A549 (cell line): ENCODE data around the gene PGF. TPM values are rescaled to one million over a fixed set of nuclear protein-coding genes. Genes with fewer than 3 reads are reported as not detected.

Experiments used
- ATAC-seq, 2 experiments: fragments of 200-7000 bp in 1 of 2; fragments of >200 bp in 1 of 2; cut with Nextera tagmentation in 1 of 2; cut with Tn5 transposase in 1 of 2; 3 replicates each; pipeline versions ENCODE4 v1.8.0 to v1.9.1; 2018 to 2020; ENCODE audit warnings: mild to moderate bottlenecking in 1 of 2, moderate library complexity in 1 of 2
- CTCF ChIA-PET: fragments of 300-600 bp; sonication (Branson Sonifier 250); formaldehyde crosslinking; extraction: SDS; loops from one replicate; lab custom pipeline; 2021; ENCODE audit warnings: antibody characterized with exemption, inconsistent platforms; lab: Yijun Ruan, JAX
- POLR2A ChIA-PET: fragments of 350-600 bp; formaldehyde crosslinking; extraction: SDS; loops from one replicate; lab custom pipeline; 2021; ENCODE audit warnings: antibody characterized with exemption, inconsistent platforms; lab: Yijun Ruan, JAX
- DNase-seq, 2 experiments: peaks; one replicate each; pipeline versions ENCODE4 v3.0.0 to v3.0.0-alpha.2; 2011 to 2016; ENCODE audit warnings: low read depth in 1 of 2, low spot score in 1 of 2
- FAIRE-seq: peaks from 2 replicates; lab custom pipeline; 2011; peaks lifted over from hg19 to GRCh38; lab: Jason Lieb, UNC
- H3K27ac ChIP-seq, 2 experiments: fragments of >200 bp; sonication (Bioruptor Twin); formaldehyde crosslinking; 3 replicates each; pipeline ENCODE4 v1.5.1; 2016 to 2017
- H3K4me1 ChIP-seq: fragments of >200 bp; sonication (Bioruptor Twin); formaldehyde crosslinking; 3 replicates; pipeline ENCODE4 v1.6.1; 2016
- H3K4me2 ChIP-seq: fragments of >200 bp; sonication (Bioruptor Twin); formaldehyde crosslinking; 3 replicates; pipeline ENCODE4 v1.6.1; 2016
- H3K4me3 ChIP-seq: fragments of >200 bp; sonication (Bioruptor Twin); formaldehyde crosslinking; 3 replicates; pipeline ENCODE4 v1.5.1; 2016
- H3K9me3 ChIP-seq: fragments of >200 bp; sonication (Bioruptor Twin); formaldehyde crosslinking; 3 replicates; pipeline ENCODE4 v1.6.1; 2016
- BCL3 ChIP-seq: fragments of >200 bp; sonication (Bioruptor Twin); formaldehyde crosslinking; IDR thresholded peaks from 3 replicates; pipeline ENCODE4 v1.6.1; 2016
- CEBPB ChIP-seq, 2 experiments: fragments of >200 bp in 1 of 2; sonication (Bioruptor Twin) in 1 of 2; formaldehyde crosslinking in 1 of 2; IDR thresholded peaks; 2 replicates each; pipeline ENCODE4 v1.6.1; 2012 to 2016
- EHF ChIP-seq: fragments of 250-450 bp; sonication (Bioruptor Pico); IDR thresholded peaks from 2 replicates; pipeline ENCODE4 v1.5.0; 2020; ENCODE audit warnings: mild to moderate bottlenecking
- EHMT2 ChIP-seq: fragments of 200-600 bp; sonication (generic); IDR thresholded peaks from 2 replicates; pipeline ENCODE4 v1.6.1; 2016; ENCODE audit warnings: antibody characterized with exemption, low read depth, mild to moderate bottlenecking, moderate library complexity
- FOXS1 ChIP-seq: fragments of 250-450 bp; sonication (Bioruptor Pico); IDR thresholded peaks from 2 replicates; pipeline ENCODE4 v1.5.0; 2020; ENCODE audit warnings: mild to moderate bottlenecking, moderate library complexity
- HEYL ChIP-seq: fragments of 250-450 bp; sonication (Bioruptor Pico); IDR thresholded peaks from 2 replicates; pipeline ENCODE4 v1.8.0; 2021; ENCODE audit warnings: mild to moderate bottlenecking, moderate library complexity
- HMGXB4 ChIP-seq: fragments of 250-450 bp; sonication (Bioruptor Pico); IDR thresholded peaks from 2 replicates; pipeline ENCODE4 v1.5.0; 2021; ENCODE audit warnings: mild to moderate bottlenecking, moderate library complexity, borderline replicate concordance
- HOXB5 ChIP-seq: fragments of 250-450 bp; sonication (Bioruptor Pico); IDR thresholded peaks from 2 replicates; pipeline ENCODE4 v1.5.0; 2020; ENCODE audit warnings: mild to moderate bottlenecking, moderate library complexity
- JUN ChIP-seq, 2 experiments: fragments of >200 bp; sonication (Bioruptor Twin); formaldehyde crosslinking; IDR thresholded peaks; 2 replicates in 1 of 2; 3 replicates in 1 of 2; pipeline ENCODE4 v1.6.1; 2016 to 2017
- JUNB ChIP-seq: fragments of >200 bp; sonication (Bioruptor Twin); formaldehyde crosslinking; IDR thresholded peaks from 2 replicates; pipeline ENCODE4 v1.6.1; 2016
- NPAS2 ChIP-seq: fragments of 250-450 bp; sonication (Bioruptor Pico); IDR thresholded peaks from 2 replicates; pipeline ENCODE4 v1.8.0; 2022; ENCODE audit warnings: mild to moderate bottlenecking, moderate library complexity, borderline replicate concordance
- RAD21 ChIP-seq, 2 experiments: fragments of >200 bp in 1 of 2; sonication (Bioruptor Twin) in 1 of 2; formaldehyde crosslinking in 1 of 2; IDR thresholded peaks in 1 of 2; conservative IDR thresholded peaks in 1 of 2; 2 replicates in 1 of 2; 3 replicates in 1 of 2; pipeline ENCODE4 v1.6.1; 2012 to 2018; ENCODE audit warnings: inconsistent platforms in 1 of 2
- RCOR1 ChIP-seq: fragments of 150-350 bp; IDR thresholded peaks from 2 replicates; pipeline ENCODE4 v1.6.1; 2014; ENCODE audit warnings: antibody characterized with exemption, low read length, low read depth
- REST ChIP-seq: fragments of 200-600 bp; sonication (generic); IDR thresholded peaks from 2 replicates; pipeline ENCODE4 v1.6.1; 2016; ENCODE audit warnings: antibody characterized with exemption, mild to moderate bottlenecking, moderate library complexity
- RFX5 ChIP-seq: fragments of 450-650 bp; IDR thresholded peaks from 2 replicates; pipeline ENCODE4 v1.7.1; 2014; ENCODE audit warnings: antibody characterized with exemption, mild to moderate bottlenecking, moderate library complexity
- SREBF2 ChIP-seq: fragments of 450-650 bp; IDR thresholded peaks from 2 replicates; pipeline ENCODE4 v1.6.1; 2014; ENCODE audit warnings: mild to moderate bottlenecking, moderate library complexity
- WGBS: methylation state at CpG from one replicate; pipeline ENCODE4 v1.1.6; 2017; ENCODE audit errors: missing lambda C conversion rate; 5-methylcytosine and 5-hydroxymethylcytosine counted together
- polyA plus RNA-seq, 4 experiments: library from polyadenylated mRNA; depleted of rRNA in 3 of 4; stranded (reverse); fragments of >200 nt; fragmentation: RNase III in 1 of 4; extraction: RNeasy Plus Mini Kit Qiagen cat#74134 plus additional on column Dnase treatment in 1 of 4; gene quantifications; 2 replicates in 3 of 4; 3 replicates in 1 of 4; pipeline ENCODE4 v1.2.3, GENCODE V29; 2011 to 2017
- TF ChIP-seq, protein P1 (sequence below): IDR thresholded peaks from 2 replicates; pipeline ENCODE4 v1.6.1; 2012; ENCODE audit warnings: low read depth, borderline replicate concordance
- TF ChIP-seq, protein P2 (sequence below): fragments of 450-650 bp; IDR thresholded peaks from 2 replicates; pipeline ENCODE4 v1.6.1; 2014; ENCODE audit warnings: antibody characterized with exemption
- TF ChIP-seq, protein P3 (sequence below): fragments of 150-350 bp; IDR thresholded peaks from 2 replicates; pipeline ENCODE4 v1.6.1; 2014; ENCODE audit warnings: low read depth, mild to moderate bottlenecking, low read length

Gene PGF
- polyA plus RNA-seq, 2 of the 4 experiments (the other 2 are of a cell fraction) = 0.63 to 1.1 TPM

GRCh38 chr14:74927225-74927624 lies 28.2 kb downstream of the PGF start:
- H3K4me1 ChIP-seq = peaks cover under 1% of the 10 kb centered on the region; the same call in 1 of the 3 replicates
- DNase-seq (no peak), ATAC-seq (no peak), FAIRE-seq (no peak)
- no peak overlapping the region for H3K4me2 ChIP-seq
- ChIA-PET CTCF (no interaction called here), POLR2A (interaction anchor here (0.6 kb wide), 1 partner anchor 22 kb away, joined by 4 read pairs; no protein-coding TSS in a partner anchor)
- no peaks in the 10 kb centered on the region for H3K9me3 ChIP-seq
- H3K27ac ChIP-seq = no peak overlapping the region
- no peak for TF ChIP-seq HEYL (CRISPR knock-in tag)
- no peak for TF ChIP-seq EHF
- no peak for TF ChIP-seq REST
- TF ChIP-seq BCL3 = no peak
- TF ChIP-seq JUNB = no peak
- no peak for TF ChIP-seq RFX5
- WGBS = 57% methylated on average over 6 of the region's 6 CpGs
- no peak overlapping the region for H3K4me3 ChIP-seq

- ChIA-PET POLR2A (no interaction called here), CTCF (interaction anchor here (0.9 to 5.7 kb wide), 6 partner anchors 16 to 165 kb away, joined by 3 to 30 read pairs (median 5); no protein-coding TSS in a partner anchor)
- WGBS = 78% methylated on average over 11 of the region's 11 CpGs
- H3K27ac ChIP-seq = no peak overlapping the region
- ATAC-seq (no peak), DNase-seq (no peak), FAIRE-seq (no peak)
- TF ChIP-seq HEYL (CRISPR knock-in tag) (no peak), JUN (IDR thresholded peaks at IDR 0.05) (no peak), RFX5 (no peak)
- TF ChIP-seq, protein P1, sequence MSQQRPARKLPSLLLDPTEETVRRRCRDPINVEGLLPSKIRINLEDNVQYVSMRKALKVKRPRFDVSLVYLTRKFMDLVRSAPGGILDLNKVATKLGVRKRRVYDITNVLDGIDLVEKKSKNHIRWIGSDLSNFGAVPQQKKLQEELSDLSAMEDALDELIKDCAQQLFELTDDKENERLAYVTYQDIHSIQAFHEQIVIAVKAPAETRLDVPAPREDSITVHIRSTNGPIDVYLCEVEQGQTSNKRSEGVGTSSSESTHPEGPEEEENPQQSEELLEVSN = no peak
- H3K4me2 ChIP-seq = no peak overlapping the region
- H3K4me1 ChIP-seq = no peaks in the 10 kb centered on the region
- no peak overlapping the region for H3K4me3 ChIP-seq
- no peaks in the 10 kb centered on the region for H3K9me3 ChIP-seq
These were observed 31.3 kb downstream of the PGF start for GRCh38 chr14:74924061-74924460.

GRCh38 chr14:74922752-74923401 lies 32.5 kb downstream of the PGF start, which contains the start of gene RPS6KL1:
TSS of gene RPS6KL1 (minus strand) at chr14:74923260. CDS start at chr14:74921541, 1,719 bp downstream.
- Histone ChIP-seq H3K4me3 (peak within 1 kb of the TSS; percentile 35), H3K9me3 (no peaks in the 10 kb centered on the region), H3K27ac (peak within 1 kb of the TSS in 1 of 2 experiments; percentile 48; a peak in 2 of 6 replicates), H3K4me1 (no peaks in the 10 kb centered on the region), H3K4me2 (peak within 1 kb of the TSS; percentile 59)
- 80% methylated on average over 9 of the region's 51 CpGs for WGBS
- peak; percentile 57 to 80 for DNase-seq
- ATAC-seq = peak; percentile 76 to 95
- no peak for FAIRE-seq
- CTCF ChIA-PET = interaction anchor here (0.6 to 5.7 kb wide), 7 partner anchors 12 to 166 kb away, joined by 3 to 30 read pairs (median 5); no protein-coding TSS in a partner anchor
- POLR2A ChIA-PET = no interaction called here
- TF ChIP-seq CEBPB (IDR thresholded peaks at IDR 0.05) (no peak), HOXB5 (CRISPR knock-in tag) (no peak), NPAS2 (no peak), RCOR1 (no peak), HEYL (CRISPR knock-in tag) (no peak), FOXS1 (CRISPR knock-in tag) (no peak), JUNB (no peak), RAD21 (conservative IDR thresholded peaks at IDR 0.05 in 1 of 2, IDR thresholded peaks at IDR 0.05 in 1 of 2) (no peak), SREBF2 (no peak), EHMT2 (no peak), HMGXB4 (CRISPR knock-in tag) (no peak)
- TF ChIP-seq, protein P2, sequence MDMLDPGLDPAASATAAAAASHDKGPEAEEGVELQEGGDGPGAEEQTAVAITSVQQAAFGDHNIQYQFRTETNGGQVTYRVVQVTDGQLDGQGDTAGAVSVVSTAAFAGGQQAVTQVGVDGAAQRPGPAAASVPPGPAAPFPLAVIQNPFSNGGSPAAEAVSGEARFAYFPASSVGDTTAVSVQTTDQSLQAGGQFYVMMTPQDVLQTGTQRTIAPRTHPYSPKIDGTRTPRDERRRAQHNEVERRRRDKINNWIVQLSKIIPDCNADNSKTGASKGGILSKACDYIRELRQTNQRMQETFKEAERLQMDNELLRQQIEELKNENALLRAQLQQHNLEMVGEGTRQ = no peak
- TF ChIP-seq, protein P3, sequence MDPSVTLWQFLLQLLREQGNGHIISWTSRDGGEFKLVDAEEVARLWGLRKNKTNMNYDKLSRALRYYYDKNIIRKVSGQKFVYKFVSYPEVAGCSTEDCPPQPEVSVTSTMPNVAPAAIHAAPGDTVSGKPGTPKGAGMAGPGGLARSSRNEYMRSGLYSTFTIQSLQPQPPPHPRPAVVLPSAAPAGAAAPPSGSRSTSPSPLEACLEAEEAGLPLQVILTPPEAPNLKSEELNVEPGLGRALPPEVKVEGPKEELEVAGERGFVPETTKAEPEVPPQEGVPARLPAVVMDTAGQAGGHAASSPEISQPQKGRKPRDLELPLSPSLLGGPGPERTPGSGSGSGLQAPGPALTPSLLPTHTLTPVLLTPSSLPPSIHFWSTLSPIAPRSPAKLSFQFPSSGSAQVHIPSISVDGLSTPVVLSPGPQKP = no peak
